GM19395 (cell line): Measurements from ENCODE around the gene DCAF4L1.

ENCODE experiments used
- ATAC-seq: cut with Tn5 transposase; IDR thresholded peaks from one replicate; pipeline ENCODE4 v1.9.1; 2021; ENCODE audit warnings: mild to moderate bottlenecking, moderate library complexity; ENCODE audit not compliant: unreplicated experiment

Gene DCAF4L1

GRCh38 chr4:41981456-41981855, at the start of gene DCAF4L1:
TSS of gene DCAF4L1 (plus strand) at chr4:41981756. CDS start at chr4:41981793, 37 bp downstream.
- no peak for ATAC-seq

GRCh38 chr4:41932988-41933387, 48.6 kb upstream of the DCAF4L1 start:
- no peak for ATAC-seq

- no peak for ATAC-seq
These were observed 47.5 kb upstream of the DCAF4L1 start for GRCh38 chr4:41933997-41934503.

- peak; percentile 1 for ATAC-seq
These were observed 47.0 kb upstream of the DCAF4L1 start for GRCh38 chr4:41934514-41934900.

GRCh38 chr4:41934901-41935651, 46.5 kb upstream of the DCAF4L1 start, which contains the start of gene TMEM33:
TSS of gene TMEM33 (plus strand) at chr4:41935429. CDS start at chr4:41935485, 56 bp downstream.
- peak; percentile 95 for ATAC-seq

- peak; percentile 10 for ATAC-seq
These were observed 45.9 kb upstream of the DCAF4L1 start for GRCh38 chr4:41935652-41936021.

GRCh38 chr4:41939016-41939626, 42.4 kb upstream of the DCAF4L1 start:
- ATAC-seq, result no peak

GRCh38 chr4:41940834-41941233, 40.7 kb upstream of the DCAF4L1 start:
- ATAC-seq, result no peak

- ATAC-seq, result no peak
These were observed 38.0 kb upstream of the DCAF4L1 start for GRCh38 chr4:41943506-41943905.

GRCh38 chr4:41944089-41944488, 37.5 kb upstream of the DCAF4L1 start:
- no peak for ATAC-seq

- no peak for ATAC-seq
These were observed 32.0 kb upstream of the DCAF4L1 start for GRCh38 chr4:41949531-41949930.

GRCh38 chr4:41957634-41958033, 23.9 kb upstream of the DCAF4L1 start:
- no peak for ATAC-seq

GRCh38 chr4:41963105-41963504, 18.5 kb upstream of the DCAF4L1 start:
- ATAC-seq, result no peak

GRCh38 chr4:41964401-41964800, 17.2 kb upstream of the DCAF4L1 start:
- no peak for ATAC-seq

- no peak for ATAC-seq
These were observed 14.2 kb upstream of the DCAF4L1 start for GRCh38 chr4:41967392-41967791.

GRCh38 chr4:41969671-41970070, 11.9 kb upstream of the DCAF4L1 start:
- no peak for ATAC-seq

GRCh38 chr4:41975341-41975740, 6.2 kb upstream of the DCAF4L1 start:
- ATAC-seq, result no peak

- ATAC-seq, result no peak
These were observed 4.6 kb upstream of the DCAF4L1 start for GRCh38 chr4:41976775-41977516.

GRCh38 chr4:41977709-41978108, 3.8 kb upstream of the DCAF4L1 start:
- no peak for ATAC-seq

- no peak for ATAC-seq
These were observed 1.2 kb downstream of the DCAF4L1 start for GRCh38 chr4:41982716-41983115.

- ATAC-seq, result no peak
These were observed 3.6 kb downstream of the DCAF4L1 start for GRCh38 chr4:41985151-41985550.

- peak; percentile 37 for ATAC-seq
These were observed 8.4 kb downstream of the DCAF4L1 start for GRCh38 chr4:41989994-41990364.
